ENCODE measurements around the gene CELF1. TPM values are rescaled to one million over a fixed set of nuclear protein-coding genes. Genes with fewer than 3 reads are reported as not detected.
A peak's percentile ranks its signal among the peaks of the same experiment; 100 is the strongest.
"Not testable (repeated sequence)": the region's sequence is repeated elsewhere in the genome, so short reads cannot be mapped to it uniquely, and the experiment has no call there.

The CELF1 gene
- total RNA-seq, 6 experiments from 2014 or later = 66.3 to 86.5 (median 71.7) TPM

DNA sequence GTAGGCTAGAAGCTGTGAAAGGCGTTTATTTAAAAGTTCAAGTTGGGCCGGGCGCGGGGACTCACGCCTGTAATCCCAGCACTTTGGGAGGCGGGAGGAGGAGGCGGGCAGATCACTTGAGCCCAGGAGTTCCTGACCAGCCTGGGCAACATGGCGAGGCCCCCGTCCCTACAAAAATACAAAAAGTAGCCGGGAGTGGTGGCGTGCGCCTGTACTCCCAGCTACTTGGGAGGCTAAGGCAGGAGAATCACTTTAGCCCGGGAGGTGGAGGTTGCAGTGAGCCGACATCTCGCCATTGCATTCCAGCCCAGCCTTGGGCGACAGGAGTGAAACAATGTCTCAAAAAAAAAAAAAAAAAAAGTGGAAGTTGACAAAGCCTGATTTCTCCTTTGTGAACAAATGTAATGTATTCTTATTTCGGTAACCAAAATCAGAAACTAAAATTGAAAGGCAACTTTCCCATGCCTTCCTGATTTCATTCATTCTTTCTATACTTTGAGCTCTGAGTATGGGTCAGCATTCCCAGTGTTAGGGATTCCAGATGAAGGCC lies 13.3 kb upstream of the CELF1 start:
- 8% methylated on average over 11 of the region's 17 CpGs for WGBS (ENCODE audit: insufficient coverage, low coverage, low lambda C conversion rate, missing lambda C conversion rate)
- TF ChIP-seq, protein P1, sequence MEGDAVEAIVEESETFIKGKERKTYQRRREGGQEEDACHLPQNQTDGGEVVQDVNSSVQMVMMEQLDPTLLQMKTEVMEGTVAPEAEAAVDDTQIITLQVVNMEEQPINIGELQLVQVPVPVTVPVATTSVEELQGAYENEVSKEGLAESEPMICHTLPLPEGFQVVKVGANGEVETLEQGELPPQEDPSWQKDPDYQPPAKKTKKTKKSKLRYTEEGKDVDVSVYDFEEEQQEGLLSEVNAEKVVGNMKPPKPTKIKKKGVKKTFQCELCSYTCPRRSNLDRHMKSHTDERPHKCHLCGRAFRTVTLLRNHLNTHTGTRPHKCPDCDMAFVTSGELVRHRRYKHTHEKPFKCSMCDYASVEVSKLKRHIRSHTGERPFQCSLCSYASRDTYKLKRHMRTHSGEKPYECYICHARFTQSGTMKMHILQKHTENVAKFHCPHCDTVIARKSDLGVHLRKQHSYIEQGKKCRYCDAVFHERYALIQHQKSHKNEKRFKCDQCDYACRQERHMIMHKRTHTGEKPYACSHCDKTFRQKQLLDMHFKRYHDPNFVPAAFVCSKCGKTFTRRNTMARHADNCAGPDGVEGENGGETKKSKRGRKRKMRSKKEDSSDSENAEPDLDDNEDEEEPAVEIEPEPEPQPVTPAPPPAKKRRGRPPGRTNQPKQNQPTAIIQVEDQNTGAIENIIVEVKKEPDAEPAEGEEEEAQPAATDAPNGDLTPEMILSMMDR (IDR thresholded peaks at IDR 0.05) = no peak
- TF ChIP-seq POLR2A (IDR thresholded peaks at IDR 0.05) = no peak

DNA sequence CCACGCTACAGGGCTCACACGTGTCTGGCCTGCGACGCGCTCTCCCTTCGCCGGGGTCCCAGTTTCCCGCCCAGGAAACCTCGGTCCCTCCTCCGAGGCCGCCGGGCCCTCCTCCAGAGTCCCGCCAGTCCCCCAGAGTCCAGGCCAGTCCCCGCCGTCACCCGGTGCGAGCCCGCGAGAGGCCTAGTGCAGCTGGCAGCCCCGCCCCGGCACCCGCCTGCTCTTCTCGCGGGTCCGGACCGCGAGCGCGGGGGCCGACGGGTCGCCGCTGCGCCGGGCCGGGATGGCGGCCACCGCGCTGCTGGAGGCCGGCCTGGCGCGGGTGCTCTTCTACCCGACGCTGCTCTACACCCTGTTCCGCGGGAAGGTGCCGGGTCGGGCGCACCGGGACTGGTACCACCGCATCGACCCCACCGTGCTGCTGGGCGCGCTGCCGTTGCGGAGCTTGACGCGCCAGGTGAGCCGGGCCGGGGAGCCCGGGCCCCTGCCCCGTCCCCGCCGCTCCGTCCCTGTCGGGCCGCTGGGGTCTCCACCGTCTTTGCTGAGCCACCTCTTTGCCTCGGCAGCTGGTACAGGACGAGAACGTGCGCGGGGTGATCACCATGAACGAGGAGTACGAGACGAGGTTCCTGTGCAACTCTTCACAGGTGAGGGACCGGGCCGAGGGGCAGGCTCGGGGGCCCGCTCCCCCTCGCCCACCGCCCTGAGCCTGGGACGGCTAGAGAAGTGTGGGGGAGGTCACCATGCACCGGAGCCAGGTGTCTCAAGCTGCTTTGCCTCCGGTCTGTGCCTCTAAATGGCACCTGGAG lies 12.6 kb upstream of the CELF1 start, which contains the start of gene PTPMT1:
TSS of gene PTPMT1 (plus strand) at position 260 of the 809 bp plus-strand sequence. CDS start at position 284, 24 bp downstream.
- TF ChIP-seq, protein P1 (IDR thresholded peaks at IDR 0.05) = no peak
- peak; percentile 77 for TF ChIP-seq POLR2A (IDR thresholded peaks at IDR 0.05)
- H3K9me3 ChIP-seq = no peaks in the 10 kb centered on the region
- WGBS (ENCODE audit: insufficient coverage, low coverage, low lambda C conversion rate, missing lambda C conversion rate) = no CpG with 5 or more reads among the region's 86 CpGs

More for the DNA sequence above, 13.3 kb upstream of the CELF1 start:
- intact Hi-C loops (cut with DNase I) = no loop called here
- ATAC-seq (peak; percentile 36 to 49 (median 44)), DNase-seq (peak in 1 of 3 donors; percentile 31)
- H3K27ac ChIP-seq = peak overlapping the region in 2 of 3 donors; percentile 71 to 73
- peaks cover 0 to 4% (median 0%) of the 10 kb centered on the region in 4 donors for H3K36me3 ChIP-seq
- peaks cover 0 to 13% (median 0%) of the 10 kb centered on the region in 4 donors for H3K4me1 ChIP-seq
- no peaks in the 10 kb centered on the region for H3K9me3 ChIP-seq
- H3K4me3 ChIP-seq = peak overlapping the region; percentile 84 to 97 (median 91)
- no peaks in the 10 kb centered on the region for H3K27me3 ChIP-seq

DNA sequence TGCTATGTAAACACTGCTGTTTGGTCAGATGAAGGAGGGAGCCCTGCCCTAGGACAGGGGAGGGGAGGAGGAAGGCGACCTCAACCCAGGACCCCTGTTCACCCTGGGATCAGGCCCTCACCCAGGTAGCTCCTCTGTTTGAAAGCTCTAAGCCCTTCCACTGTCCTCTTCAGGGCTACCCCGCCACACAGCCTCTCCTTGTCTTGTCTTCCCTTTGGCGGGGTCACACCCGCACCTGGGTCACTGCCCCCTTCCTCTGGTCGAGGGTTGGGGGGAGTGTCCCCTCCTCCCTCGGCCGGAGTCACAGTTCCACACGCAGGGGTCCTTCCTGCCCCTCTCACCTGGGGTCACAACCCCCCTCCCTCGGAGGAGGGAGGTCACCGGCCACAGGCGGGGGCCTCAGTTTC lies 12.0 kb upstream of the CELF1 start:
- Histone ChIP-seq H3K27ac (peak overlapping the region; percentile 71 to 73 (median 73)), H3K36me3 (no peaks in the 10 kb centered on the region), H3K4me1 (peaks cover 0 to 9% (median 0%) of the 10 kb centered on the region in 4 donors), H3K27me3 (no peaks in the 10 kb centered on the region), H3K4me3 (peak overlapping the region; percentile 84 to 97 (median 91)), H3K9me3 (no peaks in the 10 kb centered on the region)
- ATAC-seq = peak; percentile 12 to 44 (median 31)
- intact Hi-C loops (cut with DNase I) = no loop called here
- 3% methylated on average over 7 of the region's 11 CpGs for WGBS (ENCODE audit: insufficient coverage, low coverage, low lambda C conversion rate, missing lambda C conversion rate)
- TF ChIP-seq, protein P1 (IDR thresholded peaks at IDR 0.05) = no peak
- no peak for TF ChIP-seq POLR2A (IDR thresholded peaks at IDR 0.05)
- no peak for DNase-seq

More for the DNA sequence above, 12.6 kb upstream of the CELF1 start, which contains the start of gene PTPMT1:
- Histone ChIP-seq H3K4me3 (peak within 1 kb of the TSS; percentile 84 to 97 (median 91)), H3K36me3 (no peaks in the 10 kb centered on the region), H3K4me1 (peaks cover 0 to 12% (median 0%) of the 10 kb centered on the region in 4 donors), H3K27me3 (no peaks in the 10 kb centered on the region), H3K27ac (peak within 1 kb of the TSS; percentile 71 to 73 (median 73))
- DNase-seq = peak; percentile 76 to 81 (median 80)
- peak; percentile 93 to 95 (median 94) for ATAC-seq
- intact Hi-C loops (cut with DNase I) = no loop called here

DNA sequence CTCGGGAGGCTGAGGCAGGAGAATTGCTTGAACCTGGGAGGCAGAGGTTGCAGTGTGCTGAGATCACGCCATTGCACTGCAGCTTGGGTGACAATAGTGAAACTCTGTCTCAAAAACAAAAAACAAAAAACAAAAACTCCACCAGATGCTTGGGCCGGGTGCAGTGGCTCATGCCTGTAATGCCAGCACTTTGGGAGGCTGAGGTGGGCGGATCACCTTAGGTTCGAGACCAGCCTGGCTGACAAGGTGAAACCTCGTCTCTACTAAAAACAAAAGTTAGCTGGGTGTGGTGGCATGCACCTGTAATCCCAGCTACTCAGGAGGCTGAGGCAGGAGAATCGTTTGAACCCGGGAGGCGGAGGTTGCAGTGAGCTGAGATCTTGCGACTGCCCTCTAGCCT lies 11.4 kb upstream of the CELF1 start:
- WGBS (ENCODE audit: insufficient coverage, low coverage, low lambda C conversion rate, missing lambda C conversion rate) = 69% methylated on average over 6 of the region's 10 CpGs
- H3K27ac ChIP-seq; H3K36me3 ChIP-seq; H3K4me1 ChIP-seq; ATAC-seq; H3K27me3 ChIP-seq; DNase-seq; intact Hi-C loops (cut with DNase I); H3K9me3 ChIP-seq: not testable (repeated sequence)
- H3K4me3 ChIP-seq = peak overlapping the region in 1 of 3 donors; percentile 91

DNA sequence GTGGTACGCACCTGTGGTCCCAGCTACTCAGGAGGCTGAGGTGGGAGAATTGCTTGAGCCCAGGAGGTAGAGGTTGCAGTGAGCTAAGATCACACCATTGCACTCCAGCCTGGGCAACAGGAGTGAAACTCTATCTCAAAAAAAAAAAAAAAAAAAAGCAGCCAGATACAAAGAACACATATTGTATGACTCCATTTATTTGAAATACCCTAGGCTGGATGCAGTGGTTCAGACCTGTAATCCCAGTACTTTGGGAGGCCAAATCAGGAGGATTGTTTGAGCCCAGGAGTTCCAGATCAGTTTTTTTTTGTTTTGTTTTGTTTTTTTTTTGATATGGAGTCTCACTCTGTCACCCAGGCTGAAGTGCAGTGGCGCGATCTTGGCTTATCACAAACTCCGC lies 9.5 kb upstream of the CELF1 start:
- DNase-seq; H3K4me1 ChIP-seq; H3K4me3 ChIP-seq; H3K9me3 ChIP-seq; H3K36me3 ChIP-seq; H3K27ac ChIP-seq; H3K27me3 ChIP-seq; intact Hi-C loops (cut with DNase I); ATAC-seq: not testable (repeated sequence)
- WGBS (ENCODE audit: insufficient coverage, low coverage, low lambda C conversion rate, missing lambda C conversion rate) = 95% methylated on average over 3 of the region's 4 CpGs
